Fibroblast of pulmonary artery (primary cell): ENCODE measurements around the gene GALNT17.

ENCODE experiments used
- DNase-seq: peaks from one replicate; pipeline ENCODE4 v3.0.0-alpha.2; 2010; ENCODE audit warnings: low read depth
- H3K4me3 ChIP-seq: replicated peaks from 2 replicates; pipeline ENCODE4 v1.5.1; 2011; ENCODE audit warnings: low read depth, mild to moderate bottlenecking, control low read depth, low read length, moderate library complexity
- CTCF ChIP-seq: IDR thresholded peaks from 2 replicates; pipeline ENCODE4 v1.5.1; 2011; ENCODE audit warnings: mild to moderate bottlenecking, control low read depth, low read length, inconsistent platforms; ENCODE audit errors: missing control alignments

GALNT17 gene

GRCh38 chr7:71682841-71683781 lies 551.2 kb downstream of the GALNT17 start:
- no peak overlapping the region for H3K4me3 ChIP-seq
- no peak for TF ChIP-seq CTCF
- no peak for DNase-seq

GRCh38 chr7:71687286-71687685 lies 555.3 kb downstream of the GALNT17 start:
- no peak for TF ChIP-seq CTCF
- H3K4me3 ChIP-seq, result no peak overlapping the region

GRCh38 chr7:71687831-71688599 lies 556.1 kb downstream of the GALNT17 start:
- H3K4me3 ChIP-seq, result no peak overlapping the region
- no peak for DNase-seq
- no peak for TF ChIP-seq CTCF

More at GRCh38 chr7:71687286-71687685, 555.3 kb downstream of the GALNT17 start:
- no peak for DNase-seq

GRCh38 chr7:71691538-71691937 lies 559.6 kb downstream of the GALNT17 start:
- no peak for DNase-seq
- no peak for TF ChIP-seq CTCF

GRCh38 chr7:71694665-71695064 lies 562.7 kb downstream of the GALNT17 start:
- H3K4me3 ChIP-seq, result no peak overlapping the region
- TF ChIP-seq CTCF, result no peak
- no peak for DNase-seq

More at GRCh38 chr7:71691538-71691937, 559.6 kb downstream of the GALNT17 start:
- no peak overlapping the region for H3K4me3 ChIP-seq

- TF ChIP-seq CTCF, result no peak
- no peak for DNase-seq
- H3K4me3 ChIP-seq, result no peak overlapping the region
These were observed 563.2 kb downstream of the GALNT17 start for GRCh38 chr7:71695186-71695585.
